CD14-positive monocyte (primary cell): Measurements from ENCODE around the gene SUB1. TPM values are rescaled to one million over a fixed set of nuclear protein-coding genes. Genes with fewer than 3 reads are reported as not detected.

Source experiments
- DNase-seq, 3 donors: peaks; one replicate each; pipeline ENCODE4 v3.0.0-alpha.2; 2011 to 2022
- H2AFZ ChIP-seq: 2 replicates; pipeline ENCODE4 v1.6.0; 2012; ENCODE audit warnings: mild to moderate bottlenecking, low read depth, low read length, inconsistent platforms; ENCODE audit not compliant: insufficient read depth, poor library complexity, severe bottlenecking
- H3K27ac ChIP-seq, 2 donors: 1 replicate in 1 of 2; 2 replicates in 1 of 2; pipeline ENCODE4 v1.5.1; 2012 to 2013; ENCODE audit warnings: low read length in 2 of 2, control low read depth in 1 of 2, inconsistent platforms in 1 of 2, low read depth in 1 of 2, mild to moderate bottlenecking in 1 of 2
- H3K27me3 ChIP-seq, 2 donors: one replicate each; pipeline versions ENCODE4 v1.6.0 to v1.6.1; 2011 to 2013; ENCODE audit warnings: low read length in 2 of 2; ENCODE audit not compliant: control insufficient read depth in 2 of 2, insufficient read depth in 2 of 2
- H3K36me3 ChIP-seq, 2 donors: replicated peaks in 1 of 2; 1 replicate in 1 of 2; 2 replicates in 1 of 2; pipeline versions ENCODE4 v1.5.1 to v1.6.1; 2012 to 2013; ENCODE audit warnings: low read length in 2 of 2, control low read depth in 1 of 2, inconsistent platforms in 1 of 2, mild to moderate bottlenecking in 1 of 2; ENCODE audit not compliant: insufficient read depth in 2 of 2, control insufficient read depth in 1 of 2
- H3K4me1 ChIP-seq, 2 donors: 1 replicate in 1 of 2; 2 replicates in 1 of 2; pipeline versions ENCODE4 v1.5.1 to v1.6.1; 2012 to 2013; ENCODE audit warnings: low read length in 2 of 2, control low read depth in 1 of 2, inconsistent platforms in 1 of 2, mild to moderate bottlenecking in 1 of 2, moderate library complexity in 1 of 2; ENCODE audit not compliant: insufficient read depth in 2 of 2, control insufficient read depth in 1 of 2
- H3K4me2 ChIP-seq: replicated peaks from 2 replicates; pipeline ENCODE3; 2012; ENCODE audit warnings: low read length, moderate library complexity, mild to moderate bottlenecking; ENCODE audit not compliant: poor library complexity, severe bottlenecking; ENCODE audit errors: extremely low read depth
- H3K4me3 ChIP-seq, 3 experiments: fragments of 200-600 bp in 1 of 3; sonication (generic) in 1 of 3; replicated peaks in 1 of 3; 1 replicate in 2 of 3; 2 replicates in 1 of 3; pipeline ENCODE4 v1.5.1; 2011 to 2013; ENCODE audit warnings: low read length in 3 of 3, mild to moderate bottlenecking in 3 of 3, control low read depth in 2 of 3, low read depth in 2 of 3, inconsistent platforms in 1 of 3, moderate library complexity in 1 of 3
- H3K79me2 ChIP-seq: 2 replicates; pipeline ENCODE4 v1.6.0; 2012; ENCODE audit warnings: mild to moderate bottlenecking, control low read depth, inconsistent platforms, low read length, moderate library complexity; ENCODE audit not compliant: insufficient read depth
- H3K9ac ChIP-seq: 2 replicates; pipeline ENCODE4 v1.6.0; 2017; ENCODE audit warnings: low read length, mild to moderate bottlenecking; ENCODE audit not compliant: insufficient read depth, poor library complexity, severe bottlenecking
- H3K9me3 ChIP-seq, 2 donors: replicated peaks in 1 of 2; 1 replicate in 1 of 2; 2 replicates in 1 of 2; pipeline versions ENCODE4 v1.5.1 to v1.6.1; 2012 to 2013; ENCODE audit warnings: low read length in 2 of 2, control low read depth in 1 of 2; ENCODE audit not compliant: control insufficient read depth in 1 of 2, insufficient read depth in 1 of 2
- H4K20me1 ChIP-seq: 2 replicates; pipeline ENCODE4 v1.6.0; 2012; ENCODE audit warnings: mild to moderate bottlenecking, low read length, control low read depth, moderate library complexity; ENCODE audit not compliant: insufficient read depth
- H3K27ac Mint-ChIP-seq, 7 donors: one replicate each; pipeline ENCODE4 v1.8.0; 2020; ENCODE audit warnings: mild to moderate bottlenecking in 7 of 7, mixed read lengths in 7 of 7, moderate library complexity in 6 of 7, inconsistent platforms in 2 of 7
- H3K27me3 Mint-ChIP-seq, 3 donors: one replicate each; pipeline ENCODE4 v1.8.0; 2021 to 2022; ENCODE audit warnings: low read depth in 3 of 3, mild to moderate bottlenecking in 3 of 3, mixed read lengths in 3 of 3, moderate library complexity in 3 of 3, inconsistent platforms in 1 of 3
- H3K36me3 Mint-ChIP-seq, 2 donors: one replicate each; pipeline ENCODE4 v1.8.0; 2020; ENCODE audit warnings: mixed read lengths in 2 of 2, inconsistent platforms in 1 of 2, mild to moderate bottlenecking in 1 of 2
- H3K4me1 Mint-ChIP-seq: one replicate; pipeline ENCODE4 v1.8.0; 2020; ENCODE audit warnings: mild to moderate bottlenecking, mixed read lengths
- H3K4me3 Mint-ChIP-seq, 2 donors: one replicate each; pipeline ENCODE4 v1.8.0; 2020; ENCODE audit warnings: mild to moderate bottlenecking in 2 of 2, mixed read lengths in 2 of 2, moderate library complexity in 1 of 2
- H3K9me3 Mint-ChIP-seq, 7 donors: one replicate each; pipeline ENCODE4 v1.8.0; 2020 to 2022; ENCODE audit warnings: mixed read lengths in 7 of 7, mild to moderate bottlenecking in 6 of 7, moderate library complexity in 6 of 7, inconsistent platforms in 2 of 7
- CTCF ChIP-seq: fragments of 200-600 bp; IDR thresholded peaks from one replicate; pipeline ENCODE4 v1.8.0; 2022; ENCODE audit warnings: antibody characterized with exemption, mild to moderate bottlenecking
- WGBS: methylation state at CpG from one replicate; pipeline ENCODE4 v1.1.5; 2013; ENCODE audit warnings: missing lambda C conversion rate; ENCODE audit not compliant: insufficient coverage; 5-methylcytosine and 5-hydroxymethylcytosine counted together
- intact Hi-C, 2 donors: fragments of 100-400 bp; cut with micrococcal nuclease; formaldehyde crosslinking; loops; one replicate each; pipeline versions ENCODE4 v1.15.0 to v1.15.1; 2023
- polyA plus RNA-seq, 3 donors: library from polyadenylated mRNA; depleted of rRNA in 1 of 3; unstranded in 2 of 3; stranded (reverse) in 1 of 3; fragments of 300-500 nt in 2 of 3; fragments of >200 nt in 1 of 3; fragmentation: Illumina TruSeq in 2 of 3; gene quantifications; 1 replicate in 2 of 3; 2 replicates in 1 of 3; pipeline ENCODE4 v1.2.3, GENCODE V29; 2012 to 2021

Gene SUB1
- polyA plus RNA-seq, 3 donors, result 74.3 to 454 (median 399) TPM

GRCh38 chr5:32598997-32599549 is 13.7 kb downstream of the SUB1 start:
- WGBS, result no CpG with 5 or more reads among the region's 3 CpGs
- no peak overlapping the region for H2AFZ ChIP-seq
- intact Hi-C loops, result loop anchor here (10.0 kb wide), 2 partner anchors 184 to 204 kb away; no protein-coding TSS in a partner anchor
- no peak overlapping the region for H3K4me3 Mint-ChIP-seq
- no peak overlapping the region for H3K27ac Mint-ChIP-seq
- H4K20me1 ChIP-seq, result peaks cover 89% of the 10 kb centered on the region
- H3K27me3 ChIP-seq, result no peaks in the 10 kb centered on the region
- peaks cover 35% of the 10 kb centered on the region for H3K4me1 Mint-ChIP-seq
- H3K9ac ChIP-seq, result no peak overlapping the region
- DNase-seq, result no peak
- no peaks in the 10 kb centered on the region for H3K27me3 Mint-ChIP-seq
- H3K36me3 Mint-ChIP-seq, result peaks cover 84 to 92% of the 10 kb centered on the region in 2 donors
- H3K36me3 ChIP-seq, result peaks cover 72 to 88% of the 10 kb centered on the region in 2 donors
- H3K4me1 ChIP-seq, result peaks cover 27 to 30% of the 10 kb centered on the region in 2 donors
- no peak overlapping the region for H3K4me2 ChIP-seq
- no peak overlapping the region for H3K27ac ChIP-seq
- TF ChIP-seq CTCF, result no peak
- H3K9me3 Mint-ChIP-seq, result no peaks in the 10 kb centered on the region
- no peaks in the 10 kb centered on the region for H3K9me3 ChIP-seq
- H3K4me3 ChIP-seq, result no peak overlapping the region
- peaks cover 83% of the 10 kb centered on the region for H3K79me2 ChIP-seq

- Mint-ChIP-seq H3K4me1 (peaks cover 28% of the 10 kb centered on the region), H3K9me3 (no peaks in the 10 kb centered on the region), H3K36me3 (peaks cover 84 to 91% of the 10 kb centered on the region in 2 donors), H3K4me3 (no peak overlapping the region), H3K27me3 (no peaks in the 10 kb centered on the region), H3K27ac (no peak overlapping the region)
- intact Hi-C loops, result no loop called here
- TF ChIP-seq CTCF, result no peak
- Histone ChIP-seq H3K4me2 (no peak overlapping the region), H2AFZ (no peak overlapping the region), H3K27me3 (no peaks in the 10 kb centered on the region), H3K36me3 (peaks cover 70 to 88% of the 10 kb centered on the region in 2 donors), H3K4me1 (peaks cover 21 to 24% of the 10 kb centered on the region in 2 donors), H3K4me3 (no peak overlapping the region), H4K20me1 (peaks cover 78% of the 10 kb centered on the region), H3K9me3 (no peaks in the 10 kb centered on the region), H3K9ac (no peak overlapping the region), H3K79me2 (peaks cover 72% of the 10 kb centered on the region), H3K27ac (no peak overlapping the region)
- 94% methylated on average over 2 of the region's 4 CpGs for WGBS
- no peak for DNase-seq
Observed at GRCh38 chr5:32600054-32600622, 14.8 kb downstream of the SUB1 start.
